Pulmonary artery endothelial cell (primary cell): ENCODE results near the gene HMBS. TPM values are rescaled to one million over a fixed set of nuclear protein-coding genes. Genes with fewer than 3 reads are reported as not detected.
A peak's percentile ranks its signal among the peaks of the same experiment; 100 is the strongest.
"Not testable (repeated sequence)": the region's sequence is repeated elsewhere in the genome, so short reads cannot be mapped to it uniquely, and the experiment has no call there.

ENCODE experiments used
- DNase-seq: peaks from one replicate; pipeline ENCODE4 v3.0.0-alpha.2; 2011; ENCODE audit warnings: low read depth, low spot score
- total RNA-seq: library from RNA; depleted of rRNA; stranded (reverse); fragments of >200 nt; gene quantifications from 2 replicates; pipeline ENCODE4 v1.2.3, GENCODE V29; 2014

Gene HMBS
- total RNA-seq, 1 donor from 2014 or later, result 7.8 TPM

- no peak for DNase-seq
These were observed 16.5 kb downstream of the HMBS start for GRCh38 chr11:119100994-119101758.

DNA sequence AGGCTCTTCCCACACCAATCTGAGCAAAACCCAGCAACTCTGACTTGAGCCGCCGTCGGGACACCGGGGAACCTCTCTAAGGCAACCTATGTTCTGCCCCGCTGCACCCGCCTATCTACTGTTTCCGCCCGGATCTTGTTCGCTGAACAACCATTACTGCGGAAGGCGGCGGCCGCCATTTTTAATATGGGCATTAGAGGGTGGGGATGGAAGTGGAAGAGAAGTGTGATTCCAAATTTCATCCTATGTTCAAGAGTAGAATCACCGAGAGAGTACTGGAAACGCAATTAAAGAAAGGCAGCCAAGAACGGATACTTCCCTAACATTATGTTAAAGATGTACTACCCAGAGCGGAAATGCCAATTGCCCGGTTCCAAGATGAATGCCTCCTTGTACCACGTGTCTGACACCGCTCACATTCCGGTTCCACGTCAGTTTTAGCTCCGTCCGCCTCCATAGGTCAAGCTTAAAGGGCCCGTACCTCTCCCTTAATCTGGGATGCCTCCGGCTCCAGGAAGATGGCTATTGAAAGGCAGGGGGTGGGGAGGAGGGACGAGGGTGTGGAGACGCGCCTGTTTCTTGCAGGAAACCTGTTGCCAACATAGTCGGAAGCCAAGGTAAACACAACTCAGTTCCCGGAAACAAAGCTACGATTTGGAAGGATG, 17.2 kb downstream of the HMBS start, which contains the start of gene DPAGT1:
Gene DPAGT1, minus strand, starts transcription at position 95 of the 665 bp plus-strand sequence. CDS start 198 bp downstream, outside the sequence.
- peak; percentile 94 for DNase-seq

GRCh38 chr11:119103161-119103664, 18.5 kb downstream of the HMBS start:
- not testable (repeated sequence) for DNase-seq

GRCh38 chr11:119103793-119104192, 19.1 kb downstream of the HMBS start:
- DNase-seq, result no peak

DNA sequence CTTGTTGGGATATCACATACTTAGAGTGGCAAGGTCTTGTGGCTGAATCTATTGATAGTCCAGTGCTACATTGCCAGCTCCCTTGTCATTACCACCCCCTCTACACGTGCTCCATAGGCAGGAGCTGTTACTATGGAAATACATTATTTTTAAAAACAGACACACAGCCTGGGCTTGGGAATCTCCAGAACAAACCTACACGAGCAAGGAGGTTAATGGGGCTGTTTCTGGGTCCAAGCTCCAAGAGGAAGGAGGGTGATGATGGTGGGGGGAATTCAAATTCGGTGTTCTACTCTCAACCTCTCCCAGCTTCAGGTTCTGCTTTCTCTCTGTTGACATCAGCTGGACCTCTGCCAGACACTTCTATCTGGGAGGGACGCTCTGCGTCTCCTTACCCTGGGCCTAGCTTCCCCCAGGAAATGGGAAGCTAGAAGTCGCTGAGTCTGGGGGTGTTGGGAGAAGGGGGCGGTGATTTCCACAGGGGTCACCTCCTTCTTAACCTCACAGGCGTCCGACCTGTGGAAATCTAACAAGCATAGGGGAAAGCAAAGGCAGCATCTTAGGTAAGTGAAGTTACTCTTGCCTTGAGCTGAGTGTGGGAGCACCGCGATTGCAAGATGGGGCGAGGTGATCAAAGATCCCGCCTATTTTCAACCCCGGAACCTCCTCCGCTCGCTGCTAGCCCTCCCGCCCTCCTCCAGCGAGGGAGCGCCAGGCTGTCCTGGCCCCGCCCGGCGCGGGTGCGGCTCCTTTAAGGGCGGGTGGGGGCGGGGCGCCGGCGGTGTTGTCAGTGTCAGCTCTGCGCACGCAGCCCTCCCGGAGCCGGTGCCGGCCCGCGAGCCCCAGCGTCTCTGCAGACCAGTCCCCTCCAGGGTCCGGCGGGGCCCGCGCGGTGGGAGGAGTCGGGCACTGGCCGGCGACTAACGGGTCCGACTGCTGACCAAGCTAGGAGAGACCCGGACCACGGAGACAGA, 22.2 kb downstream of the HMBS start, which contains the start of gene C2CD2L:
Gene C2CD2L, plus strand, starts transcription at position 781 of the 974 bp plus-strand sequence. CDS start 398 bp downstream, outside the sequence.
- DNase-seq, result peak; percentile 36

GRCh38 chr11:119107538-119108145, 23.0 kb downstream of the HMBS start:
- DNase-seq, result no peak

- DNase-seq, result no peak
These were observed 23.6 kb downstream of the HMBS start for GRCh38 chr11:119108146-119108856.

DNA sequence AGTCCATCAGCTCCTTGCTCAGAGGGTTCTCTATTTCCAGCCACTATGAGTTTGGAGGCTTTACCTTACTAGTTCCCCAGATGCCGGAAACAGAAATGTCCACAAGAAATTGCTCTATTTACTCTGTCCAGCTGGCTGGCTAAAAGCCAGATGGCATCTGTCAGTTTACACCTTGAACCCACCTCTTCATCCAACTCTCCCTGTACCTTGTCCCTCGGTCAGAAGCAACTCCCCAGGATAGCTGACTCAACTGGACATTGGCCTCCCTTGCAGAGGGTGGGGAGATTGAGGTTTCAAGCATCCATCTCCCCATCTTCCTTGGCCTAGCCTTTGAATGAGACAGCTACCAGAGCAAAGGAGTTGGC, 24.2 kb downstream of the HMBS start:
- no peak for DNase-seq

DNA sequence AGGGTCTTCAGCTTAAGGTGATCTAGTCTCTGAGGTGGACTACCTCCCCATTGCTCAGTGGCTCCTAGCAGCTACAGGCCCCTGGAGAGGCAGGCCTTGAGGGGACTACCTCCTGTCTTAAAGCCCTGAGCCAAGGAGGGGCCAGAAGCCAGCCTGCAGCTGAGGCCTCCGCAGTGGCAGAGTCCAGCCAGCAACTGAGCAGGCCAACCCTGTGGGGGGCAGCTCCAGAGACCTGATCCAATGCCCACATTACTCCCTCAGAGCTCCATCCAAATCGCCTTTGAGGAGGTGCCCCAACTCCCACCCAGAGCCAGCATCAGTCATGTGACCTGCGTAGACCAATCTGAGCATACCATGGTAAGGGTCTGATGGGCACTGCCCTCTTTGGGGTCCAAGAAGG, 25.2 kb downstream of the HMBS start:
- no peak for DNase-seq

- DNase-seq, result no peak
These were observed 25.8 kb downstream of the HMBS start for GRCh38 chr11:119110439-119110838.

- DNase-seq, result no peak
These were observed 26.8 kb downstream of the HMBS start for GRCh38 chr11:119111361-119111925.

DNA sequence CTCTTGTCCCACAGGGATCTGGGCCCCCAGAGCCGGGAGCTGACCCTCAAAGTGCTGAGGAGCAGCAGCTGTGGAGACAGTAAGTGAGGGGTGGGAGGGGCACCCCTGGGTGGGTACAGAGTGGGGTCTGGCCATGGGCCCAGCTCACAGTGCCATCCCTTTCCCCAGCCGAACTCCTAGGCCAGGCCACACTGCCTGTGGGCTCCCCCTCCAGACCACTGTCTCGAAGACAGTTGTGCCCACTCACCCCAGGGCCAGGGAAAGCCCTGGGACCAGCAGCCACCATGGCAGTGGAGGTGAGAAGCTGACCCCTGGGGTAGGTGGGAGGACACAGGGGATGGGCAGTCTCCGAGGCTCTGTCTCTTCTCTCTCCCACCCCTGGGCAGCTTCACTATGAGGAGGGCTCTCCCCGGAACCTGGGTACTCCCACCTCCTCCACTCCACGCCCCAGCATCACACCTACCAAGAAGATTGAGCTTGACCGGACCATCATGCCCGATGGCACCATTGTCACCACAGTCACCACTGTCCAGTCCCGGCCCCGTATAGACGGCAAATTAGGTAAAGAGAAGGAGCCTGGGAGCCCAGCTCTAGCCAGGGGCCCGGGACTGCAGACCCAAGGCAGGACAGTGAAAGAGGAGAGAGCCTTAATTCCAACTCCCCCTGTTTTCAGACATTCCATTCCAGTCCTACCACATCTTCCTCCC, 27.8 kb downstream of the HMBS start:
- no peak for DNase-seq

- DNase-seq, result no peak
These were observed 29.0 kb downstream of the HMBS start for GRCh38 chr11:119113716-119114115.

- DNase-seq, result no peak
These were observed 29.7 kb downstream of the HMBS start for GRCh38 chr11:119114351-119114750.

- DNase-seq, result no peak
These were observed 31.0 kb downstream of the HMBS start for GRCh38 chr11:119115484-119116234.

GRCh38 chr11:119116235-119116594, 31.5 kb downstream of the HMBS start:
- no peak for DNase-seq

GRCh38 chr11:119116601-119117000, 31.9 kb downstream of the HMBS start:
- no peak for DNase-seq

DNA sequence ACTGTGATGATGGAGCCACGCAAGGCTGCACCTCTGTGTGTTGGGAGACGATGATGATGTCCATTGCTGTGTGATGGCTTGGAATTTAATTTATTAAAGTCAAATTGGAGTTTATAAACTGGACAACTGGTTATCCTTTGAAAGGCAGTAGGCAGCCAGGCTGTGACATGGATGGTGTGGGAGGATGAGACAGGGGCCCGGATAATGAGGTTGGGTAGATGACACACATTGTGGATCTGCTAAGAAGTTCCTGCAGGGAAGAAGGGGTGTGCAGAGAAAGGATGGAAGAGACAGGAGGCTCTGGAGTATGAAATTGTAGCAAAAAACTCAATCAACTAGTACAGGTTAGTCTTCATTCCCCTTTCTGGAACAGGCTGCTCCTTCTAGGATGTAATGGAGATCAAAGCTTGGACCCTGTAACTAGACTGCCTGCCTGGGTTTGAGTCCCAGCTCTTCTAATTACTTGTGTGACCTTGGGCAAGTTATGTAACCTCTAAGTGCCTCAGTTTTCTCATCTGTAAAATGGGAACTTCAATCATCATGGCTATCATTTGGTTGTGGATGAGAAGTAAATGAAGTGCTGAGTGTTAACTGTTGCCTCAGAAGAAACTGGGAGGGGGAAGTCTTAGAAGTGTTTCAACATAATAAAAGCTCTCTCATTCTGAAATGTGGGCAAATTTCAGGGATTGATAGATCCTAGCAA, 32.5 kb downstream of the HMBS start:
- DNase-seq, result no peak
